Measurements from ENCODE around the gene PCIF1.

The PCIF1 gene

DNA sequence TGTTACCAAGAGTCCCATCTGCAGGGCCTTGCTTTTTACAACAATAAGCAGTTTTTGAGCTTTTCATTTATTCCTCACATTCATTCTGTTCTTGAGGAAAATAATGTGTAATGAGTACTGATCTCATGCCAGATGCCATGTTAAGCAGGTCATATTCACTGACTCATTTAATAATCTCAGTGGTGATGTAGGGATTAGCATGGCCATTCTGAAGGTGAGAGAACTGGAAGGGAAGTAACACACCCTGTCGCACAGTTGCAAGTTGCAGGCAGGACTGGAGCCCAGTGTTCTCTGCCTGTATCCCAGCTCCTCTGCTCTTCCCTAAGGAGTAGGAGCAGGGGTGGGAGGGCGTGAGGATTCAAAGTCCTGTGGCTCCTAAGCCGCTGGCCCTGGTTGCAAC lies 5.6 kb downstream of the PCIF1 start:
- Histone ChIP-seq H3K9me3 (ENCODE audit: low read length) (no peaks in the 10 kb centered on the region), H2AFZ (ENCODE audit: low read depth, low read length) (no peak overlapping the region), H3K36me3 (ENCODE audit: insufficient read depth, low read length) (peaks cover 67% of the 10 kb centered on the region), H3K27me3 (ENCODE audit: insufficient read depth, low read length) (no peaks in the 10 kb centered on the region), H3K4me3 (ENCODE audit: low read length) (no peak overlapping the region), H3K4me1 (ENCODE audit: insufficient read depth, low read length) (peaks cover 7% of the 10 kb centered on the region)

DNA sequence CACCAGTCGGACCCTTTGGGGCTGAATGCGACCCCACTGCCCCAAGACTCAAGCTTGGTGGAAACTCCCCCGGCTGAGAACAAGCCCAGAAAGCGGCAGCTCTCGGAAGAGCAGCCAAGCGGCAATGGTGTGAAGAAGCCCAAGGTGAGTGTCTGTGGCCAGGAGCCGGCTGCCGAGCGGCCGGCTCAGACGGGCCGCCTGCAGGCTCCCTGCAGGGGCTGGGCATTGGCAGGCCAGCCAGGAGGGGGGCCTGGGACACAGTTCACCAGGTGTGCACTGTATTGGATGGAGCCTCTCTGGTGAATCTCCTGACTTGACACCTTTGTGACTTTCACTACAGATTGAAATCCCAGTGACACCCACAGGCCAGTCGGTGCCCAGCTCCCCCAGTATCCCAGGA lies 6.0 kb downstream of the PCIF1 start:
- H3K4me3 ChIP-seq (ENCODE audit: low read length): no peak overlapping the region
- H3K36me3 ChIP-seq (ENCODE audit: insufficient read depth, low read length): peaks cover 72% of the 10 kb centered on the region
- no peaks in the 10 kb centered on the region for H3K27me3 ChIP-seq (ENCODE audit: insufficient read depth, low read length)
- H2AFZ ChIP-seq (ENCODE audit: low read depth, low read length): no peak overlapping the region
- peaks cover 5% of the 10 kb centered on the region for H3K4me1 ChIP-seq (ENCODE audit: insufficient read depth, low read length)
- H3K9me3 ChIP-seq (ENCODE audit: low read length): no peaks in the 10 kb centered on the region

DNA sequence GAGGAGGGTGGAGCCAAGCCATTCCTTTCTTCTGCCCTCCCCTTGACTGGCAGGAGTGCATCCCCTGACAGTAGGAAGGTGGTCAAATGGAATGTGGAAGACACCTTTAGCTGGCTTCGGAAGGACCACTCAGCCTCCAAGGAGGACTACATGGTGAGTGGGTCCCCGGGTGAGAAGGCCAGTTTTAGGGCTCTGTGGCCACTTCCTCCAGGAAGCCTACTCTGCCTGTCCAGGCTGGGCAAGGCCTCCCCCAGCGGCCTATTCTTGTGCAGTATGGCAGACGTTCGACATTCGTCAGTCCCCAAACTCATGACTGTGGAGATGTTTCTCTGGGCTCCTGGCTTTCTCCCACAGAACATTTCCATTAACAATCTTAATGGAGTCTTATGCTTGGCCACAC lies 9.1 kb downstream of the PCIF1 start:
- H3K4me3 ChIP-seq (ENCODE audit: low read length): no peak overlapping the region
- no peaks in the 10 kb centered on the region for H3K4me1 ChIP-seq (ENCODE audit: insufficient read depth, low read length)
- H3K27me3 ChIP-seq (ENCODE audit: insufficient read depth, low read length): no peaks in the 10 kb centered on the region
- no peaks in the 10 kb centered on the region for H3K9me3 ChIP-seq (ENCODE audit: low read length)
- peaks cover 85% of the 10 kb centered on the region for H3K36me3 ChIP-seq (ENCODE audit: insufficient read depth, low read length)
- no peak overlapping the region for H2AFZ ChIP-seq (ENCODE audit: low read depth, low read length)

DNA sequence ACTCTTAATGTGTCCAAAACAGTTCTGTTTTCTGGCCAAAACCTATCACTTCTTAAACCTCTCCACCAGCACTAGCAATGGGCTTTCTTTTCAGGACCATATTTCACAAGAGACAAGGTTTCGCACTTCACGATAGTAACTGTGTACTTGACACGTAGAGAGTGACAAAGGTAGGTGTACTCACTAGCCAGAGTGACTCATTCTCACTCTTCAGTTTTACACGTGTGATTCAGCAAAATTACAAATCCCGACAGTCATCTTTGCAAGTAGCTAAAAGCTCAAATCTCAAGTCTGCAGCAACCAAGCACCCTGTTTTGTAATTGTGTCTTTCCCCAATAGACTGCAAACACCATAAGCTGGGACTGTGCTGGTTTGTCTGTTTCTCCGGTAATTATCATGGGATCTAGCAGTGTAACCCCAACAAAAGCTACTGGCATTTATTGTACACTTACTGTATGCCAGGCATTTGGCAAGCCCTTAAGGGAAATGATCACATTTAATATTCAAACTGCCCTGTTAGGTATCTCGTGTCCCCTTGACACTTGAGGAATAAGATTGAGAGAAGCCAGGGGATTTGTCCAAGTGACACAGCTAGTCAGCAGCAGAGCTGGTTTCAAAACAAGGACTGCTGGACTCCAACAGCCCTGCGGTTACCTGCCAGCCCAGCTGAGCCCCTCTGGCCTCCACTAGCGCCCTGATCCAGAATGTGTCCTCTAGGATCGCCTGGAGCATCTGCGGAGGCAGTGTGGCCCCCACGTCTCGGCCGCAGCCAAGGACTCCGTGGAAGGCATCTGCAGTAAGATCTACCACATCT lies 9.9 kb downstream of the PCIF1 start:
- Histone ChIP-seq H2AFZ (ENCODE audit: low read depth, low read length) (no peak overlapping the region), H3K4me1 (ENCODE audit: insufficient read depth, low read length) (no peaks in the 10 kb centered on the region), H3K9me3 (ENCODE audit: low read length) (no peaks in the 10 kb centered on the region), H3K4me3 (ENCODE audit: low read length) (no peak overlapping the region), H3K27me3 (ENCODE audit: insufficient read depth, low read length) (no peaks in the 10 kb centered on the region), H3K36me3 (ENCODE audit: insufficient read depth, low read length) (peaks cover 84% of the 10 kb centered on the region)

DNA sequence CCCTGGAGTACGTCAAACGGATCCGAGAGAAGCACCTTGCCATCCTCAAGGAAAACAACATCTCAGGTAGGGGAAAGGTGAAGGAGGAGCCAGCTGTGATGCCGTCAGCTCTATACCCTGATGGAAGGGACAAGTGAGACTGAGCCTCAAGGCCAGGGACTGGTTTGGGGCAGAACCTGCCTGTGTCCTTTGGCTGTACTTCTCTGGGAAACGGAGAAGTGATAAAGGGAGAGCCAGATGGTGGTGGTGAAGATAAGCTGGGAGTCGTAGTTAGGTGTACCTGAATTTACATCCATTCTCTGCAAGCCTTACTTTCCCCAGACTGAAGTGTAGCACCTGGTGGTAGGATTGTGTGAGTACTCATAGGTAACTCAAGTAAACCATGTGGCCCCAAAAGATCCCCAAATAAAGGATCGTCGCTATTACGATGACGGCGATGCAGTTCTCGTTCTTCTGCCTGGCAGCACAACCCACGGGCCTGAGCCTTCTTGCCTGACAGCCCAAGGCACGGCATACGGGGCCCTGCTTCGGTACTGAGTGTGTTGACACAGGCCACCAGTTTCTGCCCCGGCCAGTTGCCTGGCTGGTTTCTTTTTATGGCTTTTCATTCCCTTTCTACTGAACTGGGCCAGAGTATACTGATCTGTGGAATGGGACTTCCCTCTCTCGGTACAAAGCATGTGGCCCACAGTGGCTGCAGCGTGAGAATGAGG lies 10.6 kb downstream of the PCIF1 start:
- Histone ChIP-seq H3K27me3 (ENCODE audit: insufficient read depth, low read length) (no peaks in the 10 kb centered on the region), H3K36me3 (ENCODE audit: insufficient read depth, low read length) (peaks cover 84% of the 10 kb centered on the region), H3K4me3 (ENCODE audit: low read length) (no peak overlapping the region), H3K9me3 (ENCODE audit: low read length) (no peaks in the 10 kb centered on the region), H3K4me1 (ENCODE audit: insufficient read depth, low read length) (no peaks in the 10 kb centered on the region), H2AFZ (ENCODE audit: low read depth, low read length) (no peak overlapping the region)

DNA sequence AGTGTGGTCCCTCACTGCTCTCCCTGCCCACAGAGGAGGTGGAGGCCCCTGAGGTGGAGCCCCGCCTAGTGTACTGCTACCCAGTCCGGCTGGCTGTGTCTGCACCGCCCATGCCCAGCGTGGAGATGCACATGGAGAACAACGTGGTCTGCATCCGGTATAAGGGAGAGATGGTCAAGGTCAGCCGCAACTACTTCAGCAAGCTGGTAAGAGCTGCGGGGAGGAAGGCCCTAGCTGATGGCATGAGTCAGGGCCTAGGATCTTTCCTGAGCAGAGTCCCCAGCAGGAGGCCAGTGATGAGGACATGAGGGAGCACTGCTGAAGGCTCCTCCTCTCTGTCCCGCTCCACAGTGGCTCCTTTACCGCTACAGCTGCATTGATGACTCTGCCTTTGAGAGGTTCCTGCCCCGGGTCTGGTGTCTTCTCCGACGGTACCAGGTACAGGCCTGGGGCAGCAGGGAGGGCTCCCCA lies 11.2 kb downstream of the PCIF1 start:
- Histone ChIP-seq H3K4me1 (ENCODE audit: insufficient read depth, low read length) (no peaks in the 10 kb centered on the region), H2AFZ (ENCODE audit: low read depth, low read length) (no peak overlapping the region), H3K4me3 (ENCODE audit: low read length) (no peak overlapping the region), H3K27me3 (ENCODE audit: insufficient read depth, low read length) (no peaks in the 10 kb centered on the region), H3K36me3 (ENCODE audit: insufficient read depth, low read length) (peaks cover 83% of the 10 kb centered on the region), H3K9me3 (ENCODE audit: low read length) (no peaks in the 10 kb centered on the region)

DNA sequence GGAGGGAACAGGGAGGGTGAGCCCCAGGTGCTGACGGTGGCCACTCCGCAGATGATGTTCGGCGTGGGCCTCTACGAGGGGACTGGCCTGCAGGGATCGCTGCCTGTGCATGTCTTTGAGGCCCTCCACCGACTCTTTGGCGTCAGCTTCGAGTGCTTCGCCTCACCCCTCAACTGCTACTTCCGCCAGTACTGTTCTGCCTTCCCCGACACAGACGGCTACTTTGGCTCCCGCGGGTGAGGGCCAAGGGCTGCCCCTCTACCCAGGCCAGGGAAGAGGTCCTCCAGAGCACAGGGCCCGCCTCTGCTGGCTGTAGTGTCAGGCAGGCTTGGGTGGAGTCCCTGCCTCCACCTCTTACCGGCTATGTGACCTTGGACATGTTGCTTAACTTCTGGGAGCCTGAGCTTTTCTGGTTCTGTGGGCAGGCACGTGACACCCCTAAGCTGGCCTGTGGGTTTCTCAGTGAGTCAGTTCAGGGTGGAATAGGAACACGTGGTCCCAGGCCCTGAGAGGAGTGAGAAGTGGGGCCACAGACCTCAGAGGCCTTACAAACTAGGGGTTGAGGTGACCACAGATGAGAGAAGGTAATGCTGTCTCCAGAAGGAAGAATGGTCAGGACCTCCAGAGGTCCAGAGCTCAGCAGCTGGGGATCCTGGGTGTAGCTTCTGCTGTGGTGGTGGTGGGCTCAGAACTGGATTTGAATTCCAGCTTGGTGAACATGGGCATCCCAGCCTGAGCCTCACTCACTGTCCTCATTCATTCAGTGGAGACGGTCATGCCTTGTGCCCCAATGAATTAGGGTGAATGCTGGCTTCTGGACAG lies 11.9 kb downstream of the PCIF1 start:
- Histone ChIP-seq H3K9me3 (ENCODE audit: low read length) (no peaks in the 10 kb centered on the region), H3K36me3 (ENCODE audit: insufficient read depth, low read length) (peaks cover 82% of the 10 kb centered on the region), H3K4me3 (ENCODE audit: low read length) (no peak overlapping the region), H2AFZ (ENCODE audit: low read depth, low read length) (no peak overlapping the region), H3K4me1 (ENCODE audit: insufficient read depth, low read length) (no peaks in the 10 kb centered on the region), H3K27me3 (ENCODE audit: insufficient read depth, low read length) (no peaks in the 10 kb centered on the region)

DNA sequence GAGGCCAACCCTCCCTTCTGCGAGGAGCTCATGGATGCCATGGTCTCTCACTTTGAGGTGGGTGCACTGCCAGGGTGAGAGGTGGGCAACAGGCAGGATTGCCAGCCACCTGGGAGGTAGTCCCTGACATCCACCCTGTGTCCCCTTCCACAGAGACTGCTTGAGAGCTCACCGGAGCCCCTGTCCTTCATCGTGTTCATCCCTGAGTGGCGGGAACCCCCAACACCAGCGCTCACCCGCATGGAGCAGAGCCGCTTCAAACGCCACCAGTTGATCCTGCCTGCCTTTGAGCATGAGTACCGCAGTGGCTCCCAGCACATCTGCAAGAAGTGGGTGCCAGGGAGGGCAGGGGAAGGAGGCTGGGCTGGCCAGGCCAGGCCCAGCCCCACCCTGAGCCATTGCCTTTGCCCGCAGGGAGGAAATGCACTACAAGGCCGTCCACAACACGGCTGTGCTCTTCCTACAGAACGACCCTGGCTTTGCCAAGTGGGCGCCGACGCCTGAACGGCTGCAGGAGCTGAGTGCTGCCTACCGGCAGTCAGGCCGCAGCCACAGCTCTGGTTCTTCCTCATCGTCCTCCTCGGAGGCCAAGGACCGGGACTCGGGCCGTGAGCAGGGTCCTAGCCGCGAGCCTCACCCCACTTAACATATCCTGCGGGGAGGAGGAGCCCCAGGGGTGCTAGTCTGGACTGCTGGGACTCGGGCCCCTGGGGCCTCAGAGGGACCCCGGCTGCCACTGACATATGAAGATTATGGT lies 12.8 kb downstream of the PCIF1 start:
- Histone ChIP-seq H3K36me3 (ENCODE audit: insufficient read depth, low read length) (peaks cover 91% of the 10 kb centered on the region), H3K27me3 (ENCODE audit: insufficient read depth, low read length) (no peaks in the 10 kb centered on the region), H2AFZ (ENCODE audit: low read depth, low read length) (no peak overlapping the region), H3K4me3 (ENCODE audit: low read length) (no peak overlapping the region), H3K4me1 (ENCODE audit: insufficient read depth, low read length) (no peaks in the 10 kb centered on the region), H3K9me3 (ENCODE audit: low read length) (no peaks in the 10 kb centered on the region)

DNA sequence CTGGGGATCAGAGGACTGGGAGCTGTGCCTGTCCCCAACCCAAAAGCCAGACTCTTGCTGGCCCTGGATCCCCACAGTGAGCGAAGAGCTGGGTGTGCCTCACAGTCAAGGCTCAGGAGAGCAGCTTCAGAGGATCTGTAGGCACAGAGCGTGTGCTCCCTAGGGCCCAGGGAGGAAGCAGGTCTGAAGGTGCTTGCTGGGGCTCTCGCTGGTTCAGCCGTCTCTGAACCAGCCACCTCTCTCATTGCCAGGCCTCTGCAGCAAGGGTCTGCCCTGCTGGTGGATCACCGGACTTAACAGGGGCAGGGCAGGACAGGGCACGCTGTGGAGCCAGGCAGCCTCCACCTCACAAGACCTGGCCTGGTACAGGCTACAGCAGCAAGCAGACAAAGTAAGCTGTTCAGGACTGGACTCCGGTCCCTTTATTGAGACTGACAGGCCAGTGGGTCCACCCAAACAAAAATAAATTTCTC lies 13.8 kb downstream of the PCIF1 start:
- H3K27me3 ChIP-seq (ENCODE audit: insufficient read depth, low read length): no peaks in the 10 kb centered on the region
- H3K4me1 ChIP-seq (ENCODE audit: insufficient read depth, low read length): no peaks in the 10 kb centered on the region
- no peak overlapping the region for H3K4me3 ChIP-seq (ENCODE audit: low read length)
- H2AFZ ChIP-seq (ENCODE audit: low read depth, low read length): no peak overlapping the region
- H3K36me3 ChIP-seq (ENCODE audit: insufficient read depth, low read length): peaks cover 94% of the 10 kb centered on the region
- no peaks in the 10 kb centered on the region for H3K9me3 ChIP-seq (ENCODE audit: low read length)

DNA sequence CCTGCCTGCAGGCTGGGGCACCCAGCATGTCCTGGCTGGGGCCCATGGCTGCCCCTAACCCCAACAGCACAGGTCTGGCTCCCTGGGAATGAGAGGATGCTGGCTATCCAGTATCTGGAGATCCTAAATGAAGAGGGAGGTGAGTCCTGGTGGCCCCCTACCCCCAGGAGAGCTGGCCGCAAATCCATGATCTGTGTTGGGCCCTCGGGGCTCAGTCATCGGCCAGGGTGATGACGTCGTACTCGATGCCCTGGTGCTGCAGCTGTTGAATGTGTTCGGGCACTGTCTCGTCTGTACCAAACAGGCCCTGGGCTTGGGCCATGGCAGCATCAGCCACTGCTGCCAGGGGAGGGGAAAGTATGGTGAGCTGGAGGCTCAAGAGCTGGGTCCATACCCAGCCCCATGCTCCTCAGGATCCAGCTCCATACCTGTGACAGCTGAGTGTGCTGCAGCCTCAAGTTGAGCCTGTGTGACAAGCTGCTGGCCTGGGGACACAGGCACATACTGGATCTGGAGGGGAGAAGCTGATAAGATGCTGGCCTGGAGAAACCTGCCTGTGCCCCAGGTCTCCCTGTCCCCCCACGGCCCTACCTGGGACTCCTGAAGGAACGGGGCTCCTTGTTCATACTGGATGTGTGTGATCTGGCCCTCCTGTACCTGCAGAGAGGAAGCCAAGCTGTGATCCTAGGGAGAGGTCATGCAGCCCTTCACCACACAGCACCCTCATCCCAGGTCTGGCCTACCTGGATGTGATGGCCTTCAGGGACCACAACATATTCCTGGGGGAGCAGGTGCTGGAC lies 14.5 kb downstream of the PCIF1 start:
- no peaks in the 10 kb centered on the region for H3K27me3 ChIP-seq (ENCODE audit: insufficient read depth, low read length)
- peaks cover 93% of the 10 kb centered on the region for H3K36me3 ChIP-seq (ENCODE audit: insufficient read depth, low read length)
- no peaks in the 10 kb centered on the region for H3K9me3 ChIP-seq (ENCODE audit: low read length)
- H3K4me1 ChIP-seq (ENCODE audit: insufficient read depth, low read length): no peaks in the 10 kb centered on the region
- no peak overlapping the region for H2AFZ ChIP-seq (ENCODE audit: low read depth, low read length)
- no peak overlapping the region for H3K4me3 ChIP-seq (ENCODE audit: low read length)

DNA sequence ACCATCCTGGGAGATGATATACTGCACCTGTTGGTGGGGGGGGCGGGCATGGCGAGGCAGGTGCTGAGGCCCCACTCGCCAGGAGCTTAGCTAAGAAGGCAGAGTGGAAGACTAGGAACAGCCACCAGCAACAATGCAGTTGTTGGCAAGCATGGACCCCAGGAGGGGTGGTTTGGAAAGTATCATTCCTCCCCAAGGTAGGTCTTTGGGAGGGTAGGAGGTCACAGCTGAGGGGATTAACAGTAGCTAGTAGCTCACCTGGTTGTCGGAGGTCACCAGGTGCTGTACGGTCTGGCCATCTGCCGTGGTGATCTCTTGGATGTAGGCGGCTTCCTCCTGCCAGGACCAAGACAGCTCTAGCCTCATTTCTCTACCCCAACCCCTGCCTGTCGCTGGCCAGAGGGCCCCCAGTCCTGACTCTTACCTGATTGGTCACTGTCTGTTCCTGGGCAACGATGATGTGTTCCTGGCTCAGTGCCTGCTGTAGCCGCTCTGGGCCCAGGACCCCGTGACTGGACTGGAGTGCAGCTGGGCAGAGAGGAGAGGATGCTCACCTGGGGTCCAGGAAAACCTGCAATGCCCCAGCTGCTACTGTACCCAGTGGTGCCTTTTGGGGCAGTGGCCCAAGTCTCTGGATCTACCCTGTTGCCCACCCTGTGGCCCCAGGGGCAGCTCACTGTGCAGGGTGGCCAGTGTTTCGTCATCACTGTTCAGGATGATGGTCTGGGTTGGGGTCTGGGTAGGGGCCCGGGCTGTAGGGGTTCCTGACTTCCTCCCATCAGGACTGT lies 15.3 kb downstream of the PCIF1 start:
- Histone ChIP-seq H3K4me1 (ENCODE audit: insufficient read depth, low read length) (no peaks in the 10 kb centered on the region), H3K9me3 (ENCODE audit: low read length) (no peaks in the 10 kb centered on the region), H3K36me3 (ENCODE audit: insufficient read depth, low read length) (peaks cover 85% of the 10 kb centered on the region), H2AFZ (ENCODE audit: low read depth, low read length) (no peak overlapping the region), H3K27me3 (ENCODE audit: insufficient read depth, low read length) (no peaks in the 10 kb centered on the region), H3K4me3 (ENCODE audit: low read length) (no peak overlapping the region)

Measured in neuron (in vitro differentiated cells).